Calu3 (cell line): ENCODE data around the gene KIR2DL3. TPM values are rescaled to one million over a fixed set of nuclear protein-coding genes. Genes with fewer than 3 reads are reported as not detected.
"Not testable (repeated sequence)": the region's sequence is repeated elsewhere in the genome, so short reads cannot be mapped to it uniquely, and the experiment has no call there.

Experiments used
- BruUV-seq: library from RNA; stranded (reverse); fragments of 400-500 nt; replicated peaks from 2 replicates; lab custom pipeline; 2021; lab: Mats Ljungman, UMichigan
- CTCF ChIA-PET: fragments of 300-600 bp; sonication (Branson Sonifier 250); formaldehyde crosslinking; loops from one replicate; lab custom pipeline; 2022; ENCODE audit warnings: antibody characterized with exemption; lab: Charles Lee
- DNase-seq: peaks from one replicate; pipeline ENCODE4 v3.0.0; 2022
- H3K27ac Mint-ChIP-seq: one replicate; pipeline ENCODE4 v1.8.0; 2022; ENCODE audit warnings: mixed read lengths; ENCODE audit not compliant: unreplicated experiment
- H3K27me3 Mint-ChIP-seq: one replicate; pipeline ENCODE4 v1.8.0; 2022; ENCODE audit warnings: mixed read lengths; ENCODE audit not compliant: unreplicated experiment
- H3K36me3 Mint-ChIP-seq: one replicate; pipeline ENCODE4 v1.8.0; 2022; ENCODE audit warnings: mild to moderate bottlenecking, moderate library complexity, mixed read lengths; ENCODE audit not compliant: insufficient read depth, unreplicated experiment
- H3K4me1 Mint-ChIP-seq: one replicate; pipeline ENCODE4 v1.8.0; 2022; ENCODE audit warnings: mild to moderate bottlenecking, low read depth, mixed read lengths; ENCODE audit not compliant: unreplicated experiment
- H3K4me3 Mint-ChIP-seq: one replicate; pipeline ENCODE4 v1.8.0; 2022; ENCODE audit warnings: mild to moderate bottlenecking, low read depth, moderate library complexity, mixed read lengths; ENCODE audit not compliant: unreplicated experiment
- H3K9me3 Mint-ChIP-seq: one replicate; pipeline ENCODE4 v1.8.0; 2022; ENCODE audit warnings: low read depth, mixed read lengths; ENCODE audit not compliant: unreplicated experiment
- intact Hi-C: fragments of 100-400 bp; cut with micrococcal nuclease; formaldehyde crosslinking; loops from one replicate; pipeline ENCODE4 v1.10.0; 2022; ENCODE audit not compliant: unreplicated experiment
- total RNA-seq: library from RNA; stranded (reverse); gene quantifications from 2 replicates; pipeline ENCODE4 v1.2.3, GENCODE V29; 2022
- TF ChIP-seq, protein P1 (sequence below): fragments of 200-600 bp; IDR thresholded peaks from one replicate; pipeline ENCODE4 v1.8.0; 2022; ENCODE audit warnings: antibody characterized with exemption; ENCODE audit not compliant: unreplicated experiment

KIR2DL3 gene
- total RNA-seq, 1 experiment from 2014 or later, result not detected

DNA sequence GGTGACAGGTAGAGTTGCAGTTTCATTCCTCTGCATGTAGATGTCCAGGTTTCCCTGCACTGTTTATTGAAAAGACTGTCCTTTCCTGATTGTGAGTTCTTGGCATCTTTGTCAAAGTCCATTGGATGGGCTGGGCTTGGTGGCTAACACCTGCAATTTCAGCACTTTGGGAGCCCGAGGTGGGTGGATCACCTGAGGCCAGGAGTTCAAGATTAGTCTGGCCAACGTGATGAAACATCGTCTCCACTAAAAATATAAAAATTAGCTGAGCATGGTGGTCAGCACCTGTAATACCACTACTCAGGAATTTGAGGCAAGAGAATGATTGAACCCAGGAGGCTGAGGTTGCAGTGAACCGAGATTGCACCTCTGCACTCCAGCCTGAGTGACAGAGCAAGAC is 39.5 kb downstream of the KIR2DL3 start:
- H3K27ac Mint-ChIP-seq, DNase-seq, BruUV-seq, intact Hi-C loops, H3K36me3 Mint-ChIP-seq, H3K4me3 Mint-ChIP-seq, H3K4me1 Mint-ChIP-seq: not testable (repeated sequence)
- Mint-ChIP-seq H3K27me3 (peaks cover 69% of the 10 kb centered on the region), H3K9me3 (peaks cover 11% of the 10 kb centered on the region)
- CTCF ChIA-PET, result interaction anchor here (0.6 kb wide), 1 partner anchor 868 kb away, joined by 4 read pairs; no protein-coding TSS in a partner anchor

DNA sequence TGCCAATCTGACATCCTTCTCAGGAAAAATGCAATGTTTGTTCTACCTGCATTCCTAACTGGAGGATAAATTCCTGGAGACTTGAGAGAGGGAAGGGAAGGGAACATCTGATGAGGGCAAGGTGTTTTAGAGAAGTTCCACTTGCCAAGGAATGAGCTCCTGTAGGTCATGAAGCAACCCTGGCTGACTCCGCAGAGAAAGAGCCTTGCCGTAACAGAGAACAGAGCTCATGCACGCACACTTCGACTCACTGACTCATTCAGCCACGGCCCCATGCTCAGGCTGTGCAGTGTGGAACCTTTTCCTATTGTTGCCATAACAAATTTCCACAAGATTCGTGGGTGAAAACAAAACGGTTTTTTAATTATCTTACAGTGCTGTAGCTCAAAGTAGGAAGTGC is 40.6 kb downstream of the KIR2DL3 start:
- H3K36me3 Mint-ChIP-seq, BruUV-seq, CTCF ChIA-PET, DNase-seq, intact Hi-C loops, H3K4me1 Mint-ChIP-seq, H3K27ac Mint-ChIP-seq, H3K9me3 Mint-ChIP-seq, H3K4me3 Mint-ChIP-seq: not testable (repeated sequence)
- peaks cover 68% of the 10 kb centered on the region for H3K27me3 Mint-ChIP-seq

DNA sequence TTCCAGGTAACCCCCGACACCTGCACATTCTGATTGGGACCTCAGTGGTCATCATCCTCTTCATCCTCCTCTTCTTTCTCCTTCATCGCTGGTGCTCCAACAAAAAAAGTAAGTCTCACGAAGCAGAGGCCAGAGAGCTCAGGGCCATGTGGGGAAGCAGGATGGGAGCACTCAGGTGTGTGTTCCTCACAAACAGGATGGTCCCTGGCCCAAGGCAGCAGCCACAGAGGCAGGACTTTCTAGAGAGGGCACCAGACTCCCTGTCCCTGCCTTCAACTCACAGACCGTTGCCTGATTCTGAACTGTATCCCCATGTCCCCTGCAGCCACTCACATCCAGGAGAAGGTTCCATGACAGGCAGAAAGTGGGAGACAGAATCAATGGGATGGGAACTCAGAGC is 44.6 kb downstream of the KIR2DL3 start:
- H3K27me3 Mint-ChIP-seq, result peaks cover 77% of the 10 kb centered on the region
- DNase-seq, BruUV-seq, intact Hi-C loops, H3K27ac Mint-ChIP-seq, H3K9me3 Mint-ChIP-seq, H3K4me1 Mint-ChIP-seq, CTCF ChIA-PET, H3K36me3 Mint-ChIP-seq, H3K4me3 Mint-ChIP-seq: not testable (repeated sequence)

DNA sequence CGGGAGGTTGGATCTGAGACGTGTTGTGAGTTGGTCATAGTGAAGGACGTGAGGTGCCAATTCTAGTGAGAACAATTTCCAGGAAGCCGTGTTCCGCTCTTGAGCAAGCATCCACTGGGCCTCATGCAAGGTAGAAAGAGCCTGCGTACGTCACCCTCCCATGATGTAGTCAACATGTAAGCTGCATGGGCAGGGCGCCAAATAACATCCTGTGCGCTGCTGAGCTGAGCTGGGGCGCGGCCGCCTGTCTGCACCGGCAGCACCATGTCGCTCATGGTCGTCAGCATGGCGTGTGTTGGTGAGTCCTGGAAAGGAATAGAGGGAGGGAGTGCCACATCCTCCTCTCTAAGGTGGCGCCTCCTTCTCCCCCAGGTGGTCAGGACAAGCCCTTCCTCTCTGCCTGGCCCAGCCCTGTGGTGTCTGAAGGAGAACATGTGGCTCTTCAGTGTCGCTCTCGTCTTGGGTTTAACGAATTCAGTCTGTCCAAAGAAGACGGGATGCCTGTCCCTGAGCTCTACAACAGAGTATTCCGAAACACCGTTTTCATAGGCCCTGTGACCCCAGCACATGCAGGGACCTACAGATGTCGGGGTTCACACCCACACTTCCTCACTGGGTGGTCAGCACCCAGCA is 47.9 kb downstream of the KIR2DL3 start:
- H3K9me3 Mint-ChIP-seq, H3K36me3 Mint-ChIP-seq, H3K4me3 Mint-ChIP-seq, intact Hi-C loops, H3K27ac Mint-ChIP-seq, BruUV-seq, H3K4me1 Mint-ChIP-seq, CTCF ChIA-PET, DNase-seq: not testable (repeated sequence)
- H3K27me3 Mint-ChIP-seq, result peaks cover 83% of the 10 kb centered on the region

- H3K4me3 Mint-ChIP-seq, CTCF ChIA-PET, intact Hi-C loops, BruUV-seq, DNase-seq, H3K27ac Mint-ChIP-seq, H3K9me3 Mint-ChIP-seq, H3K4me1 Mint-ChIP-seq, H3K36me3 Mint-ChIP-seq: not testable (repeated sequence)
- H3K27me3 Mint-ChIP-seq, result peaks cover 72% of the 10 kb centered on the region
Observed at GRCh38 chr19:54788154-54788553, 49.8 kb downstream of the KIR2DL3 start.

DNA sequence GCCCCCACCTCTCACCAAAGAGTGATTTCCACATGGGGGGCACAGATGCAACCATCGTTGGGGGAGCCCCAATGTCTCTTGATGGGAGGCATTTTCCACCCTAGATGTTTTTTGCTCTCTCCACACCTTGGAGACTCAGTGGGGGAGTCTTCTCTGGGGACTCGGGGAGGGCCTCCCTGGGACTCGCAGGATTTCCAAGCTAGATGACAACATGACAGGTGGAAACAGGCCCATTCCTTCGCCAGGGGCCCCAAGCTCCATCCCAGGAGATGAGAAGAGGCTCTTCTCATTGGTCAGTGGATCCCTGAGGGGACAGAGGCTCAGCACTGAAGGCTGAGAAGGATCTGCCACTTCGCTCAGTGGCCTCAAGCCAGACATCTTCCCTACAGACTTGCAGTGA is 52.4 kb downstream of the KIR2DL3 start:
- intact Hi-C loops, result no loop called here
- H3K4me3 Mint-ChIP-seq, result no peak overlapping the region
- no peak for DNase-seq
- no peaks in the 10 kb centered on the region for H3K4me1 Mint-ChIP-seq
- CTCF ChIA-PET, result no interaction called here
- BruUV-seq, result no TSS peak
- H3K9me3 Mint-ChIP-seq, result no peaks in the 10 kb centered on the region
- no peaks in the 10 kb centered on the region for H3K36me3 Mint-ChIP-seq
- no peak overlapping the region for H3K27ac Mint-ChIP-seq
- TF ChIP-seq, protein P1, sequence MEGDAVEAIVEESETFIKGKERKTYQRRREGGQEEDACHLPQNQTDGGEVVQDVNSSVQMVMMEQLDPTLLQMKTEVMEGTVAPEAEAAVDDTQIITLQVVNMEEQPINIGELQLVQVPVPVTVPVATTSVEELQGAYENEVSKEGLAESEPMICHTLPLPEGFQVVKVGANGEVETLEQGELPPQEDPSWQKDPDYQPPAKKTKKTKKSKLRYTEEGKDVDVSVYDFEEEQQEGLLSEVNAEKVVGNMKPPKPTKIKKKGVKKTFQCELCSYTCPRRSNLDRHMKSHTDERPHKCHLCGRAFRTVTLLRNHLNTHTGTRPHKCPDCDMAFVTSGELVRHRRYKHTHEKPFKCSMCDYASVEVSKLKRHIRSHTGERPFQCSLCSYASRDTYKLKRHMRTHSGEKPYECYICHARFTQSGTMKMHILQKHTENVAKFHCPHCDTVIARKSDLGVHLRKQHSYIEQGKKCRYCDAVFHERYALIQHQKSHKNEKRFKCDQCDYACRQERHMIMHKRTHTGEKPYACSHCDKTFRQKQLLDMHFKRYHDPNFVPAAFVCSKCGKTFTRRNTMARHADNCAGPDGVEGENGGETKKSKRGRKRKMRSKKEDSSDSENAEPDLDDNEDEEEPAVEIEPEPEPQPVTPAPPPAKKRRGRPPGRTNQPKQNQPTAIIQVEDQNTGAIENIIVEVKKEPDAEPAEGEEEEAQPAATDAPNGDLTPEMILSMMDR, result no peak
- H3K27me3 Mint-ChIP-seq, result peaks cover 59% of the 10 kb centered on the region
